ENCODE results near the gene WDFY2.

The WDFY2 gene

DNA sequence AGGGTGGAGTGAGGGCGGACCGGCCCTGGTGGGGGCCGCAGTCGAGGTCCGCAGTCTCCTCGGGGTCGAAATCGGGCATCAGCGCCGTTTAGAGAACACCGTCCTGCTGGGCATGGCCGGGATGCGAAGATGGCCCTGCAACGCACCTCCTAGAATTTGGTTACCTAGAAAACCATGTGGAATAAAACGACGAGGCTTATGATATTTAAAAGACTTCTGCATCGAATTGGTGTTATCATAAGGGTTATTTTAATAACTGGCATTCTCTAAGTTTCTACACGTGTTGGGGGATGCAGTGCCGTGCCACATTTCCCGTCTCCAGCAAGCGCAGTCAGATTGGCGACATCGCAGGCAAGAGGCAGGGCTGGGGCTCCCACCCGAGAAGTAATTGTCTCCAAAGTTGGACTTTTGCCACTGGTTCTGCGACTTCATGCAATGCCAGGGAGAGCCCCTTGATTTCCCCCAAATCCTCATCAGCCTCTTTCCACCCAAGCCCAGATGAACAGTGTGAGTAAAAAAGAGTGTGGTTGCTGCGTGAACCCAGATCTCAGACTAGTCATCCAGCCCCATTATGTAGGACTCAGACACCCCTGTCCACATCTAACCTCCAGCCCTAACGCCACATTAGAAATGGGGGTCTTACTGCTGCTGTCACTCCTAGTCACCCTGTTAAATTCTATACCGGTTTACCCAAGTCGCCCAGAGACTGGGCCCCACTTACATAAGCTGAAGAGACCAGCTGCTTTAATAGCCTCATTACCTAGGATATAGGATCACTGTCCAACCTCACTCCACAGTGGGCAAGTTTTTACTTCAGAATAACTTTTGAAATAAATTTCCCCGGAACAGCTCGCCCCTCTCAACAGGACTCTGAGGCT is 220.3 kb downstream of the WDFY2 start:
- peak; percentile 35 for DNase-seq

DNA sequence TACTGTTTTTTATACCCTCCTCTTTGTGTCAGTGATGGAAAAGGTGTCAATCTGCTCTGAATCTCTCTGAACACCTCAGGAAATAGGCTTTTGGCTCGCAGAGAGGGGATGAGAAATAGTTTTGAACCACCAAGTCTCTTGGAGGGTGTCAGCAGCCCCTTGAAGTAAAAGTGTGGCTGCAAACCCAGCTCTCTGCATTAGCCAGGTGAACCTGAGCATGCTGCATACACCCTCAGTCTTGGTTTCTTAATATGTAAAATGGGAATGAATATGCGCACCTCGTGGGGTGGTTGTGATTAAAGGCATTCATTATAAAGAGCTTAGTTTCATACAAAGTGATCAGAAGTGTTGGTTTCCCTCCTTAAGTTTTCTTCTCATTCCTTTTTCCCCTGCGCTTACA is 221.1 kb downstream of the WDFY2 start:
- no peak for DNase-seq

DNA sequence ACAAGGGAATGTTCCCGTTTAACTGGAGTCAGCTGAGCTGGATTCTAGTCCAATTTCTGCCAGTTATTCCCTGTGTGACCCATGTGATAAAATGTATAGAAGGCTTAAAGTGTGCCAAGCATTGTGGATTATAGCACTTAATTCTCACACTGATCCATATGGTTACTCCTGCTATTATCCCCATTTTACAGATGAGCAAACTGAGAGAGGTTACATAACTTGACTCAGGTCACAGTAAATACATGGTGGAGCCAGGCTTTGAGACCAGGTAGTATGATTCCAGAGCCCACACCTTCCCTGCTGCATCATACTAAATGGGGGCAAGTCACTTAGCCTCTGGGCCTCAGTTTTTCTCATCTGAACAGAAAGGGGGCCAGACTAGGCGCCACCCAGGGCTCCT is 221.7 kb downstream of the WDFY2 start:
- DNase-seq, result no peak

DNA sequence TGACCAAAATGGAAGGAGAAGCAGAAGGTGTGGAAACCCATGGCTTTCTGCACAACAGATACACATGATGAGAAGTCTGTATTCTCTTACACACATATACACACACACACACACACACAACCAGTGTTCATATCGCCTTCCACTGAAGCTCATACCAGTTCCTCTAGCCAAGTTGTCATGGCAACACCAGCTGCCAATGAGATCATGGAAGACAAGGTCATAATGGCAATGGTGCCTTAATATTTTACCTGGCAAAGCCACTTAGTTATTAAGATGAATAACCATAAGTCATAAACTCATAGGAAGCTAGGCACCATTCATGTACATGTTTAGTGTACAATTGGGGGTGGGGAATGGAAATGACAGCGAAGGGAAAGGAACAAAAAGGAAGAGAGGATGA is 222.3 kb downstream of the WDFY2 start:
- DNase-seq, result peak; percentile 28

DNA sequence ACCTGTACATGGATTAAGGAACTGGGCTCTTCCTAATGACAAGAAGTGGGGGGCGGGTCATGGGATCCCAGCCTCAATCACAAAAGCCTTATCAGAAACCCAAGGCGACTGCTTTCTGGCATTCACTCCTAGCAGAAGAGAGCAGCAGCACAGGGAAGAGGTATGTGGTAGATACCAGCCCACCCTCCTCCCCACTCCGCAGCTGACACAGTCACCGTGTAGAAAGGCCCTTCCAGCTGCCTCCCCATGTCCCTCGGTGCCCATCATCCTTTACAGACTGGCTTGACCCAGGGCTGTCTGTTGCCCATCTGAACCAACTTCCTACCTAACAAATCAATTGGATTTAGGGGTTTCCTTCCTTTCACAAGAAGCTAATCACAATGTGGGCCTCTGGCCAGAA is 222.8 kb downstream of the WDFY2 start:
- no peak for DNase-seq

DNA sequence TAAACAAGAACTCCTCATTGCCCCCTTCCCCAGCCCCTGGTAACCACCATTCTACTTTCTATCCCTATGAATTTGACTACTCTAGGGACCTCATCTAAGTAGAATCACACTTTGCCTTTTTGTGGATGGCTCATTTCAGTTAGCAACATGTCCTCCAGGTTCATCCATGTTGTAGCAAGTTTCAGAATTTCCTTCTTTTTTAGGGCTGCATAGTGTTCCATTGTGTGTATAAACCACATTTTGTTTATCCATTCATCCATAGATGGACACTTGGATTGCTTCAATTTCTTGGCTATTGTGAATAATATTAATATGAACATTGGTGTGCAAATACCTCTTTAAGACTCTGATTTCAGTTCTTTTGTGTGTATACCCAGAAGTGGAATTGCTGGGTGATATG is 224.5 kb downstream of the WDFY2 start:
- DNase-seq, result no peak

DNA sequence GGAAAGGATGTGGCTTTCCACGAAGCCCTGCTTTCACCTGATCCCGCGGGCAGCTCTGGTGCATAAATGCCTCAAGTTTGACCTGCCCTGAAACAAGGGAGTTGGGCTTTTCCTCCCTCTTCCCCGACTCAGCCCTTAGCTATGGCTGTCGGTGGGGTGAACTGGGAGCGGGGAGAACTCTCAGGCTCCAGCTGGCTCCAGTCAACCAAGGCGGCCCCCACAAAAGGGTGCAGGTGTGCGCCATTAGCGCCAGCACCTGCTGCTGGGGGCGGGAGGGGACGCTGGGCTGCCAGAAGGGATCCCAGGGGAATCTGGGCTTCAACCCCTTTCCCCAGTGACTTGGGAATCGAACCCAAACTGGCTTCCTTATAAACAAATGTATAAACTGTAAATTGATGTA is 226.8 kb downstream of the WDFY2 start:
- DNase-seq, result no peak

DNA sequence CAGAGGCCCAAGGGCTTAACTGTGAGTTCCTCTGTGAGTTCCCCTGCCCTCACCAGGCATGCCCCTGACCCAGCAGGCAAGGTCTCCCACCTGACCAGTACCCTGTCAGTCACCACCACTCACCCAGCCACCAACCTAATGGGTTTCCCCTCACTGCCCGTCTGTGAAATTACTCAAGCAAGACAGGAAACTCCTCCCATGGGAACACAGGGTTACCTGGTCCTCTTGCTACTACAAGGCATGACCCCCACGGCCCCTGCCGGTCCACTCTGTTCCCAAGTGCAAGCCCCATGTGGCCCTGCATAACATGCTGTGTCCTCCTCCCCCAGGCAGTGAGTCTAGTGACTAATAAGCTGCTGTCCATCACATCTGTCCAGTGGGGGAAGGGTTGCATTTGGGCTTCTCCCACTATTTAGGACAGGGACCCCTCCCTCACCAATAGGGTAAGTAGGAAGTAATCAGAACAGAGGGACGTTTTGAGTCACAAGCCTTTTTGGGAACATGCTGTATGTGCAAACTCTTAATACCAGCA is 227.7 kb downstream of the WDFY2 start:
- no peak for DNase-seq

DNA sequence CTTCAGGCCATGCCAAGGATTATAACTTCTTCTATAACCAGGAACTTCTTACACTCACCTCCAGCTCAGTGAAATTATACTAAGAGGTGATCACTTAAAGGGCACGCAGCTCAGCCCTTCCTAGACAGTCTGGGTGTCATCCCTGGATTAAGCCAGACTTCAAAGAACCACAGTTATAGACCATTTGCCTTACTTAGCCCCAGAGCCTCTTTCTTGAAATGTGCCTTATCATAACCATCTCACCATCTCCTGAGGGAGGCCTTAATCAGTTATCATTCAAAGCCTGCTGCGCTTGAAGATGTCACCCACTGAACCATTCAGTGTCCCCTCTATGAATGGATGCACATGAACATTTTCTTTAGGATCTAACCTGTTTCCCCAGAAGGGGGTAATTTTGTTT is 229.8 kb downstream of the WDFY2 start:
- no peak for DNase-seq

DNA sequence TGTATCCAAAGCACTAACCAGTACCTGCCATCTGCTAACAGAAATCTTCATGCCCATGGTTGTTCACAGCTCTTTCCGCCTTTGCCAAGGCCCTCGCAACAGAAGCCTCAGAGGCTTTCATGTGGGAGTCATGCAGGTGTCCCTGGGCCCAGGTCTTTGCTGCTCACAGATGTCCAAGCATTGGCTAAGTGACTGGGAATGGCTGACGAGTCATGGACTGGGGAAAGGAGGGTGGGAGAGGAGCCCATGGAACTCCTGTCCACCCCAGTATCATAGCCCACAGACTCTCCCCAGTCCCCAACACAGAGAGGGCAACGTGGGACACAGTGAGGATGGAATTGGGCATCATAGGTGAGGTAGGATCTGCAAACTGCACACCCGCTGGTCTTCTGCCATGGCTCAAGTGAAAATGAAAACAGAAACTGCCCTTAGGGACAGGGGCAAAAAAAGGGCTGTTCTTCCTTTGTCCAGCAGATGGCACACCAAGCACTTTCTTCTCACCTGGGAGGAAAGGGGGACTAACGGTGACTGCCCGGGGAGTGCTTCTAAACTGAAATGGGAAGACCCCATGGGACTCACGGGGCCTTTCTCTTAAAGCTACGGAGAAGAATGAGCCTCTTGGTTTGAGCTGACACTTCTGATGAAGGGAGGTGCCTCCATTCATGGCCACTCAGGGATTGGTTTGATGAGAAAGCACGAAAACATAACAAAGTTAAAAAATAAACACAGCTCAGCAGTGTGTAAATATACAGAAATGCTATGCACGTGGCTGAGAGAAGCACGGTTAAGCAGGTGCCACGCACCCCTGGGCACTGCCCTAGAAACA is 230.8 kb downstream of the WDFY2 start:
- DNase-seq, result peak; percentile 43

DNA sequence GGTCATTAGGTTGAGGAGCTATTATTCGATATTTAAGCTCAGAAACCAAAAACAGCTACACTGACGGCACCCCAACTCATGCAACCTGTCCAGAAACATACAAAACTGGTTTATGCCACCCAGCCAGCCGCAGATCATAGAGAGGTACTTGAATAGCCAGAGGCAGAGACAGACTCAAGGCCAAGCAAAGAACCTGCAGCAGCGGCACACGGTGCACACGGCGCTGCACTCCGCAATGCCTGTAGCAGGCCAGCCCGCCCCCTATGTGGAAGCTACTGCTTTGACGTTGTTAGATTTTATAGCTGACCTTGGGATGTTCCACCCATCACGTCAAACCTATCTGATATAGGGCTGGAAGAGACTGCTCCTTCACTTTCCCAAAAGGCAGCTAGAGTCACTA is 231.6 kb downstream of the WDFY2 start:
- no peak for DNase-seq

DNA sequence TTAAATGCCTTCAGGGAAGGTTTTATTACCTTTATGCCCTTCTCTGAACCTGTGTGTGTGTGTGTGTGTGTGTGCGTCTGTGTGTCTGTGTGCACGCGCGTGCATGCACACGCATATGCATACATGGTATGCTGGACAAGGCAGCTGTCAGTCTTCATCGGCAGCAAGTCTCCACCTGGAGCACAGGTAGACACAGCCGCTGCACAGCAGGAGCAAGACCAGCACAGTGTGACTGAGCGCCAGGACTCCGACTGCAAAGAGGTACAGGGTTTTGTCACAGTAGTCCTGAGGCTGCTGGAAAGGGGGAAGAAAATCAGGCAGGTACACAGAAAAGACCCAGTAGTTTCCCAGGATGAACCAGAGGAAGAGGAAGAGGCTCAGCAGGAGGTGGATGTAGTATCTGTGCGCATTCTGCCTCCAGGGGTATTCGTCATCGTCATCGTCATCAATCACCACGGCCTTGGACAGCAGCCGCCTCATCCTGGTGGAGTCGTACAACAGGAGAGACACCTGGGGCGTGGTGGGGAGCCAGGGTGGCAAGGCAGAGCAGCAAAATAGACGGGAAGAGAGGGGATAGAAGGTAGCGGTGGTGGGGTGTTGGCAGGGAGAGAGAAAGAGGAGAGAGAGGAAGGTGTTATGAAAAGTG is 232.5 kb downstream of the WDFY2 start:
- DNase-seq, result no peak
